ENCODE results near the gene WDR54.
"Not testable (repeated sequence)": the region's sequence is repeated elsewhere in the genome, so short reads cannot be mapped to it uniquely, and the experiment has no call there.

Gene WDR54

DNA sequence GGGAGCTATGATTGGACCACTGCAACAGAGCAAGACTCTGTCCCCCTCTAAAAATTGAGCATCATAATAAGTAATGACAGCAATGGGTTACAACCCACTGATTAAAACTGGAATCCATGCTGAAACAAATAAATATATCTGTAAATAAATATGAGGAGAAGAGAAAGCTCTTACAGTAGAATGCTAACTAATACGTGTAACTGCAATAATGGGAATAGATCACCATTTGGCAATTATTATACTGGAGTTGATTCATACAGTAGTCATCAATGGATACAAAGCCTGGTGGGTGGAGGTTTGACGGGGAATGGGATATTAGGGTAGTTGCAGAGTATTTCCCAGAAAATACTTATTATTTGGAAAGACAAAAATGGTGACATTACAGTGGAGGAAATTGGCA lies 27.2 kb downstream of the WDR54 start:
- Histone ChIP-seq H3K36me3 (ENCODE audit: control insufficient read depth, insufficient read depth, low read length) (no peaks in the 10 kb centered on the region), H3K4me1 (ENCODE audit: control insufficient read depth, insufficient read depth, low read length) (no peaks in the 10 kb centered on the region), H3K9me3 (ENCODE audit: control insufficient read depth, low read length) (no peaks in the 10 kb centered on the region), H3K27me3 (ENCODE audit: control insufficient read depth, insufficient read depth, low read length) (no peaks in the 10 kb centered on the region), H3K4me3 (ENCODE audit: low read length) (no peak overlapping the region), H3K9ac (ENCODE audit: low read length) (no peak overlapping the region)

DNA sequence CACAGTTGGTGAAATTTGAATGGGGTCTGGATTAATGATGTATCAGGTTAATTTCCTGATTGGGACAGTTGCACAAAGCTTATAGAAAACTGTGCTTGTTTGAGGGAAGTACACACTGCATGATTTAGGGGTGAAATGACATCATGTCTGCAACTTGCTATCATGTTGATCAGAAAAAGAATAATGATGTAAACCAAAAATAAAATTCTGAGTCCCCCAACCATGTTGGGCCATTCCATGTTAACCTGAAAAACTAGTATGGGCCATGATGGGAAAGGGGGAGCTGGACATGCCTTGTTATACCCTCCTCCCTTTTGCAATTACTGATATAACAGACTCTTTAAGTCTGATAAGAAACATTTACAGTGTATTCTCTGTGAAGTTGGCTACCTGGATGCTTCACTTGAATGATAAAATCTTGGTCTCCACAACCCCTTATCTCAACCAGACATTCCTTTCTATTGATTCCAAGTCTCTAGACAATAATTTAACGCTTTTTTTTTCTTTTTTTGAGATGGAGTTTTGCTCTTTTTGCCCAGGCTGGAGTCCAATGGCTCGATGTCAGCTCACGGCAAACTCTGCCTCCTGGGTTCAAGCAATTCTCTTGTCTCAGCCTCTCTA lies 29.1 kb downstream of the WDR54 start:
- H3K36me3 ChIP-seq (ENCODE audit: control insufficient read depth, insufficient read depth, low read length): no peaks in the 10 kb centered on the region
- peaks cover 5% of the 10 kb centered on the region for H3K4me1 ChIP-seq (ENCODE audit: control insufficient read depth, insufficient read depth, low read length)
- H3K27me3 ChIP-seq (ENCODE audit: control insufficient read depth, insufficient read depth, low read length): no peaks in the 10 kb centered on the region
- no peaks in the 10 kb centered on the region for H3K9me3 ChIP-seq (ENCODE audit: control insufficient read depth, low read length)
- H3K4me3 ChIP-seq (ENCODE audit: low read length): no peak overlapping the region
- H3K9ac ChIP-seq (ENCODE audit: low read length): no peak overlapping the region

DNA sequence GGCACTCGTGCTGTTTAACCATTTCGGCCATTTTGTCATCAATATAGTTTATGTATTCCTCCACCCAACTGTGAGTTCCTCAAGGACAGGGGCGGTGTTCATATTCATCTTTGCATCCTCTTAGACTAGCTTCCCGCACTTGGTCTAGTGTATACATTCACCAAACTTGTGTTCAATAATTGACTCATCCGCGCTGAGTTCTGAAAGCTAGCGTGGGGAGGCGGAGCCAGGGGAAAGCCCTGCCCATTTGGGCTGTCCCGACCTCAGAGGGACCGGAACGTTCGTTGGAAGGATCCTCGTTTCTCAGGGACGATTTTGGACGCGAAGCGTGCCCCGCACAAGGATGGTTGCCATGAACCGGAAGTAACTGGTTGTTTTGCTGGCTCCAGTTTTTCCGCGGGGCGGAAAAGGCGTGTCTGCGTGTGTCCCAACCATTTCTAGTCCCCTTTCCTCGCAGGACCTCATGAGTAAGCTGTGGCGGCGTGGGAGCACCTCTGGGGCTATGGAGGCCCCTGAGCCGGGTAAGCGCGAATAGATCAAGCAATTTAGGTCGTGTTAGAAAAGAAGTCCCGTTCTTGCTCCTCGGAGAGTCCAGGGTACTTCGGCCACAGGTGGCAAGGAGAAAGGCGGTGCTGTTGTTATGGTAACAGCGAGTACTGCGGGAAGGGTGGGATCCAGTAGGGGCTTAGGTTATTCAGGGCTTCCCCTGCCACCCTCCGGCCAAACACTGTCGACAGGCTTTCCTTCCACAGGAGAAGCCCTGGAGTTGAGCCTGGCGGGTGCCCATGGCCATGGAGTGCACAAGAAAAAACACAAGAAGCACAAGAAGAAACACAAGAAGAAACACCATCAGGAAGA lies 33.4 kb downstream of the WDR54 start, which contains the start of gene INO80B:
TSS of gene INO80B (plus strand) at position 434 of the 858 bp plus-strand sequence. CDS start at position 464, 30 bp downstream.
- Histone ChIP-seq H3K9me3 (ENCODE audit: control insufficient read depth, low read length) (no peaks in the 10 kb centered on the region), H3K36me3 (ENCODE audit: control insufficient read depth, insufficient read depth, low read length) (no peaks in the 10 kb centered on the region), H3K9ac (ENCODE audit: low read length) (peak within 1 kb of the TSS; percentile 74), H3K4me3 (ENCODE audit: low read length) (peak within 1 kb of the TSS; percentile 77), H3K4me1 (ENCODE audit: control insufficient read depth, insufficient read depth, low read length) (peaks cover 27% of the 10 kb centered on the region), H3K27me3 (ENCODE audit: control insufficient read depth, insufficient read depth, low read length) (no peaks in the 10 kb centered on the region)

DNA sequence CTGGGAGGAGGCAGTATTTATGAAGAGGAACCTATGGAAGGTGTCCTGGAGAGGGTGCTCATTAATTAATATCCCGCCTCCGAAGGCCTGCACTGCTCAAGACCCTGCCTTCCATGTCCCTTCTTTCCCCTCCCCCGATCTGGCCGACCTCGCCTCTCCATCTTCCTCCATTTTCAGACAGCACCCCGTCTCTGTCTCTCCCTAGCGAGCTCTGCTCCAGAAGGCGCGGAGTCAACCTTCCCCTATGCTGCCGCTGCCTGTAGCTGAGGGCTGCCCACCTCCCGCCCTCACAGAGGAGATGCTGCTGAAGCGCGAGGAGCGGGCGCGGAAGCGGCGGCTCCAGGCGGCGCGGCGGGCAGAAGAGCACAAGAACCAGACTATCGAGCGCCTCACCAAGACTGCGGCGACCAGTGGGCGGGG lies 35.6 kb downstream of the WDR54 start:
- no peaks in the 10 kb centered on the region for H3K9me3 ChIP-seq (ENCODE audit: control insufficient read depth, low read length)
- no peaks in the 10 kb centered on the region for H3K36me3 ChIP-seq (ENCODE audit: control insufficient read depth, insufficient read depth, low read length)
- H3K4me1 ChIP-seq (ENCODE audit: control insufficient read depth, insufficient read depth, low read length): peaks cover 27% of the 10 kb centered on the region
- H3K9ac ChIP-seq (ENCODE audit: low read length): peak overlapping the region; percentile 92
- H3K4me3 ChIP-seq (ENCODE audit: low read length): peak overlapping the region; percentile 2
- no peaks in the 10 kb centered on the region for H3K27me3 ChIP-seq (ENCODE audit: control insufficient read depth, insufficient read depth, low read length)

DNA sequence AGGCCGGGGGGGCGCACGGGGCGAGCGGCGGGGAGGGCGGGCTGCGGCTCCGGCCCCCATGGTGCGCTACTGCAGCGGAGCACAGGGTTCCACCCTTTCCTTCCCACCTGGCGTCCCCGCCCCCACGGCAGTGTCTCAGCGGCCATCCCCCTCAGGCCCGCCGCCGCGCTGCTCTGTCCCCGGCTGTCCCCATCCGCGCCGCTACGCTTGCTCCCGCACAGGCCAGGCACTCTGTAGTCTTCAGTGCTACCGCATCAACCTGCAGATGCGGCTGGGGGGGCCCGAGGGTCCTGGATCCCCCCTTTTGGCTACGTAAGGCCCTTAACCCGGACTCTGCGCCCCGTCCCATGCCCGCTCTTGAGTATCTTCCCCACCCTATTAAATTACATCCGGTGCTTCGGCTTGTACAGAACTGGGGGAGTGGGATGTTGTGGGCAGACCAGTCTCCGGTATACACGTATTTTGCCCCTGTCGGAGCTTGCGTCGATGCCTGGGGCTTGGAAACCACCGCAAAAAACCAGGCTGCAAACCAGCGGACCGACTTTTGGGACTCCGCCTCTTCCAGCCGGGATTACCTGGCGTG lies 36.1 kb downstream of the WDR54 start:
- H3K4me3 ChIP-seq (ENCODE audit: low read length): peak overlapping the region; percentile 86
- peak overlapping the region; percentile 92 for H3K9ac ChIP-seq (ENCODE audit: low read length)
- peaks cover 27% of the 10 kb centered on the region for H3K4me1 ChIP-seq (ENCODE audit: control insufficient read depth, insufficient read depth, low read length)
- H3K27me3 ChIP-seq (ENCODE audit: control insufficient read depth, insufficient read depth, low read length): no peaks in the 10 kb centered on the region
- H3K9me3 ChIP-seq (ENCODE audit: control insufficient read depth, low read length): no peaks in the 10 kb centered on the region
- no peaks in the 10 kb centered on the region for H3K36me3 ChIP-seq (ENCODE audit: control insufficient read depth, insufficient read depth, low read length)

DNA sequence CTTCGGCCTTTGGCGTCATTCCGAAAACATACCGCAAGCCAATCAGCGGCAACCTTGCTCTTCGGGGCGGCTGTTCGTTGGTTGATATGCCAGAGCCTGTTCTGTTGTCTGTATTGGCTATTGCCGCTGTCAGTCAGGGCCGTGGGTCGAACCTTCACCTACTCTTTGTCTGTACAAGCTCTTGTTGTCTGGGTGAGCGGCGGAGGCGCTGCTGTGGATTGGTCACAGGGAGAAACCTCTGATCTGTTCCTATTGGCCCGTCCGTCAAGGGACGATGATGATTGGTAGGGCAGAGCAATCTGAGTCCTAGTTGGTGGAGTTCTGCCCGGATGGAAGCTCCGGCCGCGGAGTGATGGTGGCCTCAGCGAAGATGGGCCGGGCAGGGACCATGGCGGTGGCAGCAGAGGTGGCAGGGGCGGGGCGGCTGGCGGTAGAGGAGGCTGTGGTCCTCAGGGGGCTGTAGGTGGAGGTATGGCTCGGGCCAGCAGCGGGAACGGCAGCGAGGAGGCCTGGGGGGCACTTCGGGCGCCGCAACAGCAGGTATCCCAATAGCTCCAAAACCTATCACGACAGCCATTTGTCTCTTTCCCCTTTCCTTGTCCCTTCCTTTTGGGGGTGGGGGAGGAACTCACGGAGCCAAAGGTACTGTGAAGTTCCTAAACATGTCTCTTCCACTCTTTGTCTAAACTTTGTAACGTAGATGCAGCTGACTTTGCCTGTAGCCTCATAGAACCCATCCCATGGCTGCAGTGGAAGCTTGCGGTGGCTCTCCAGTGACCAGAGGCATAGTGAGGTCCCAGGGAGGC lies 36.8 kb downstream of the WDR54 start, which contains the start of gene WBP1:
TSS of gene WBP1 (plus strand) at position 307 of the 806 bp plus-strand sequence. CDS start at position 472, 165 bp downstream.
- H3K4me3 ChIP-seq (ENCODE audit: low read length): peak within 1 kb of the TSS; percentile 86
- no peaks in the 10 kb centered on the region for H3K36me3 ChIP-seq (ENCODE audit: control insufficient read depth, insufficient read depth, low read length)
- H3K4me1 ChIP-seq (ENCODE audit: control insufficient read depth, insufficient read depth, low read length): peaks cover 34% of the 10 kb centered on the region
- peak within 1 kb of the TSS; percentile 92 for H3K9ac ChIP-seq (ENCODE audit: low read length)
- no peaks in the 10 kb centered on the region for H3K27me3 ChIP-seq (ENCODE audit: control insufficient read depth, insufficient read depth, low read length)
- H3K9me3 ChIP-seq (ENCODE audit: control insufficient read depth, low read length): no peaks in the 10 kb centered on the region

DNA sequence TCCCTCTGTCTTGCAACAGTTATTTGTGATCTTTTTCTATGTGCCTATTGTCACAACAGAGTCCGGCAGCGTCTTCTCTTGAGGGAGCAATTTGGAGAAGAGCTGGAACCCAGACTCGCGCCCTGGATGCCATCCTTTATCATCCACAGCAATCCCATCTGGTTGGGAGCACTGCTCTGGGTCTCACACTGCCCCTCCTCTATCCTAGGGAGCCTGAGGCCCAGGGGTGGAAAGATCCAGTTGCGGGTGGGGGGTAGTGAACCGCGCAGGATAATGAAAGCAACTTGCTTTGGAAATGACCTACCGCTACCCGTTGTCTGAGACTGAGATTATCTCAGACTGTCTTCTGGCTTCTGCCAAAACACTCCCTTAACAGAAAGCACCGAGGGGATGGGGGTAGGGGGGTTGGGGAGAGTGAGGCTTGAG lies 37.4 kb downstream of the WDR54 start:
- Histone ChIP-seq H3K9me3 (ENCODE audit: control insufficient read depth, low read length) (no peaks in the 10 kb centered on the region), H3K4me1 (ENCODE audit: control insufficient read depth, insufficient read depth, low read length) (peaks cover 35% of the 10 kb centered on the region), H3K4me3 (ENCODE audit: low read length) (peak overlapping the region; percentile 44), H3K36me3 (ENCODE audit: control insufficient read depth, insufficient read depth, low read length) (no peaks in the 10 kb centered on the region), H3K27me3 (ENCODE audit: control insufficient read depth, insufficient read depth, low read length) (no peaks in the 10 kb centered on the region), H3K9ac (ENCODE audit: low read length) (peak overlapping the region; percentile 81)

DNA sequence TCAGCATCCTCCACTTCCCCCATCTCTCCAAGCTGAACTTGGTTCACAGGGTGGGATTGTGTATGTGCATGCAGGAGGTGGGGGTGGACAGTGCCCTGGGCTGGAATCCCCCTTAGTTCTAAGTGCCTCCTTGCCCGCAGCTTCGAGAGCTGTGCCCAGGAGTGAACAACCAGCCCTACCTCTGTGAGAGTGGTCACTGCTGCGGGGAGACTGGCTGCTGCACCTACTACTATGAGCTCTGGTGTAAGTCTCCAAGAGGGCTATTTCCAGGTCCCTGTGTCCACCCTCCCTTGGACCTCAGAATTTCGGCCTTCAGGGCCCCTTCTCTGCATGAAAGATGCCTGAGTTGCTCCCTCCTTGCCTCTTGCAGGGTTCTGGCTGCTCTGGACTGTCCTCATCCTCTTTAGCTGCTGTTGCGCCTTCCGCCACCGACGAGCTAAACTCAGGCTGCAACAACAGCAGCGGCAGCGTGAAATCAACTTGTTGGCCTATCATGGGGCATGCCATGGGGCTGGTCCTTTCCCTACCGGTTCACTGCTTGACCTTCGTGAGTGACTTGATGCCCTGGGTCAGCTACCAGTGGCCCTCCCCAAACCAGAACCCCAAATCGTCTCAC lies 38.1 kb downstream of the WDR54 start:
- H3K27me3 ChIP-seq (ENCODE audit: control insufficient read depth, insufficient read depth, low read length); H3K36me3 ChIP-seq (ENCODE audit: control insufficient read depth, insufficient read depth, low read length); H3K9ac ChIP-seq (ENCODE audit: low read length); H3K9me3 ChIP-seq (ENCODE audit: control insufficient read depth, low read length); H3K4me3 ChIP-seq (ENCODE audit: low read length): not testable (repeated sequence)
- peaks cover 41% of the 10 kb centered on the region for H3K4me1 ChIP-seq (ENCODE audit: control insufficient read depth, insufficient read depth, low read length)

DNA sequence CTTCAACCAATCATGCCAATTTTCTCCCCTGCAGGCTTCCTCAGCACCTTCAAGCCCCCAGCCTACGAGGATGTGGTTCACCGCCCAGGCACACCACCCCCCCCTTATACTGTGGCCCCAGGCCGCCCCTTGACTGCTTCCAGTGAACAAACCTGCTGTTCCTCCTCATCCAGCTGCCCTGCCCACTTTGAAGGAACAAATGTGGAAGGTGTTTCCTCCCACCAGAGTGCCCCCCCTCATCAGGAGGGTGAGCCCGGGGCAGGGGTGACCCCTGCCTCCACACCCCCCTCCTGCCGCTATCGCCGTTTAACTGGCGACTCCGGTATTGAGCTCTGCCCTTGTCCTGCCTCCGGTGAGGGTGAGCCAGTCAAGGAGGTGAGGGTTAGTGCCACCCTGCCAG lies 38.7 kb downstream of the WDR54 start:
- peaks cover 41% of the 10 kb centered on the region for H3K4me1 ChIP-seq (ENCODE audit: control insufficient read depth, insufficient read depth, low read length)
- not testable (repeated sequence) for H3K27me3 ChIP-seq (ENCODE audit: control insufficient read depth, insufficient read depth, low read length); H3K36me3 ChIP-seq (ENCODE audit: control insufficient read depth, insufficient read depth, low read length); H3K4me3 ChIP-seq (ENCODE audit: low read length); H3K9ac ChIP-seq (ENCODE audit: low read length); H3K9me3 ChIP-seq (ENCODE audit: control insufficient read depth, low read length)

DNA sequence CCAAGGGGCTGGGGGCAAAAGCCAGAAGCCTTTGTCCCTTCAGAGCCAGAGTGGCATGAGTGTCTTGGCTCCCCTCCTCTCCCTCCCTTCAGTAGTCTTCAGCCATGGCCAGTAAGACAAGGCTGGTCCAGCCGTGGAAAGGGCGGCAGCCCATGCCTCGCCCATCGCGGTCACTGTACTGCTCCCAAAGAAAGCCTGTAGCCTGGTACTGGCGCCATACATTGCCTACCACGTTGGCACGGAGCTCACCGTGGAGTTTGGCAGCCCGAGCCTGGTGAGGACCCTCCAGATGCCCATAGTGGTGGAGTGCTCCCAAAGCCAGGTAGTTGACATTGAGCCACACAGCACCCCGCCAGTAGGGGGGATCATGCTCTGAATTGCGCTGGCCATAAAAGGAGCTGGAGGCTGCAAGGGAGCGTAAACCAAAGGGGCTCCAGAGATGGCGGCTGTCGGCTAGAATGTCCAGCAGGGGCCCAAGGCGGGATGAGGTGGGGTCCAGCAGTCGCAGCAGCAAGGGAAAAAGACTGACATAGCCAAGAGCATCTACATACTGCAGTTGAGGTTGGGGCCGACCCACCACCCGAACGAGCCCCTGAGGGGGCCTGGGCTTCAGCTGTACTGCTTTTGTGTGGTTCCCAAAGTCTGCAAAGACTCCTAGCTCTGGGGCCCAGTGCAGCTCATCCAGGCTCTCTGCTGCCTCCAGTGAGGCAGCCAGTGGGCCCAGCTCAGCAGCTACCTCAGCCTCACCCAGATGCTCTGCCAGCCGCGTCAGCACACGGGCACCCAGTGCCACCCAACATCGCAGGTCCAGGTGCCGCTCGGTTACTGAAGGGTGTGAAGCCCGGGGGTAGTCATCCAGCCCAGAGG lies 39.9 kb downstream of the WDR54 start:
- Histone ChIP-seq H3K9me3 (ENCODE audit: control insufficient read depth, low read length) (no peaks in the 10 kb centered on the region), H3K36me3 (ENCODE audit: control insufficient read depth, insufficient read depth, low read length) (no peaks in the 10 kb centered on the region), H3K4me1 (ENCODE audit: control insufficient read depth, insufficient read depth, low read length) (peaks cover 32% of the 10 kb centered on the region), H3K27me3 (ENCODE audit: control insufficient read depth, insufficient read depth, low read length) (no peaks in the 10 kb centered on the region), H3K9ac (ENCODE audit: low read length) (no peak overlapping the region), H3K4me3 (ENCODE audit: low read length) (no peak overlapping the region)
